GM23338 (cell line): ENCODE data around the gene UBE3A.

Experiments
- CREB1 ChIP-seq: fragments of 250-450 bp; sonication (Bioruptor Pico); IDR thresholded peaks from 2 replicates; pipeline ENCODE4 v1.5.0; 2020; ENCODE audit warnings: low read depth, mild to moderate bottlenecking, moderate library complexity
- CTCF ChIP-seq, 2 experiments: fragments of 200-600 bp in 1 of 2; sonication (generic) in 1 of 2; conservative IDR thresholded peaks; 2 replicates each; pipeline versions ENCODE4 v1.5.1 to v1.6.1; 2016 to 2017; ENCODE audit warnings: antibody characterized with exemption in 2 of 2, low read depth in 2 of 2, mild to moderate bottlenecking in 2 of 2, moderate library complexity in 1 of 2
- EZH2 ChIP-seq: fragments of 200-600 bp; sonication (generic); IDR thresholded peaks from one replicate; pipeline ENCODE4 v1.8.0; 2017; ENCODE audit warnings: antibody characterized with exemption, mild to moderate bottlenecking, low read depth; ENCODE audit not compliant: unreplicated experiment
- EZH2phosphoT487 ChIP-seq: fragments of 200-600 bp; sonication (generic); IDR thresholded peaks from one replicate; pipeline ENCODE4 v1.8.1; 2018; ENCODE audit warnings: antibody characterized with exemption; ENCODE audit not compliant: unreplicated experiment
- JUNB ChIP-seq: IDR thresholded peaks from one replicate; pipeline ENCODE4 v1.6.1; 2016; ENCODE audit warnings: antibody characterized with exemption; ENCODE audit not compliant: unreplicated experiment
- NANOG ChIP-seq: IDR thresholded peaks from 2 replicates; pipeline ENCODE4 v1.6.1; 2016; ENCODE audit warnings: antibody characterized with exemption, borderline replicate concordance
- POLR2AphosphoS5 ChIP-seq: IDR thresholded peaks from 2 replicates; pipeline ENCODE4 v1.6.1; 2016; ENCODE audit warnings: antibody characterized with exemption, low read depth
- REST ChIP-seq: IDR thresholded peaks from one replicate; pipeline ENCODE4 v1.6.1; 2018; ENCODE audit warnings: antibody characterized with exemption; ENCODE audit not compliant: unreplicated experiment
- ZNF114 ChIP-seq: fragments of 250-450 bp; sonication (Bioruptor Pico); IDR thresholded peaks from 2 replicates; pipeline ENCODE4 v1.5.0; 2020; ENCODE audit warnings: mild to moderate bottlenecking, moderate library complexity
- ZNF462 ChIP-seq: fragments of 250-450 bp; sonication (Bioruptor Pico); IDR thresholded peaks from 2 replicates; pipeline ENCODE4 v1.5.0; 2020; ENCODE audit warnings: mild to moderate bottlenecking, moderate library complexity

- TF ChIP-seq EZH2 = no peak
- TF ChIP-seq REST = no peak
- TF ChIP-seq CTCF (conservative IDR thresholded peaks at IDR 0.05; ENCODE audit: low read depth in 2 of 2) = no peak
- no peak for TF ChIP-seq CREB1 (CRISPR knock-in tag)
- no peak for TF ChIP-seq POLR2AphosphoS5
- no peak for TF ChIP-seq EZH2phosphoT487
- TF ChIP-seq ZNF462 = no peak
- TF ChIP-seq NANOG = no peak
- no peak for TF ChIP-seq JUNB
- TF ChIP-seq ZNF114 (CRISPR knock-in tag) = no peak
Measured at GRCh38 chr15:25481208-25481859, 42.5 kb upstream of the UBE3A start.
